ENCODE results near the gene LRRC75A.

The LRRC75A gene

DNA sequence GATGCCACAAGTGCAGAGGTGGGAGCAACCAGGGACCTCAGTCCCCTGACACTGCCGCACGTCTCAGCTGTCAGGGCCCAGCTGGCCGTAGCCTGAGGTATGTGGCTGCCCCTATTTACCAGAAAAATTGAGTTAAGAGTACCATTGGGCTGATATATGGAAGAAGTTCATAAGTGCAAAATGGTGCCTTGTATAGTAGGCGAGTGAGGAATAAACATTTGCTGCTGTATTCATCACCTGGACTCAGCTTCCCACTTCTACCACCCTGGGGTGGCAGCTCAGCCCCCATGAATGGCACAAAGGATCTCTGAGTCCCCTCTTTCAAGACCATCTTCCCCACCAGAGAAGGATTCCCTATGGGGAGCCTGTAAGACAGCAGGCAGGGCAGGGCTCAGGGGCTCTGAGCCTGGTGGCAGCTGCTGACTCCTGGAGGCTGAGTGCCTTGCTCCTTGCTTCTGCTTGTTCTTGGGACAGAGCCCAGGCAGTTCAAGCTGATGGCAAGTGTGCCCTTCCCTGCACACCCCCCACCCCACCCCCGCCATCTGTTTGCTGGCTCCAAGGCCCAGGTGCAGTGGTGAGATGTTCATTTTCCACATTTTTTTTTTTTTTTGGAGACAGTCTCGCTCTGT lies 47.6 kb downstream of the LRRC75A start:
- no peak overlapping the region for H3K4me2 ChIP-seq (ENCODE audit: low read length)

DNA sequence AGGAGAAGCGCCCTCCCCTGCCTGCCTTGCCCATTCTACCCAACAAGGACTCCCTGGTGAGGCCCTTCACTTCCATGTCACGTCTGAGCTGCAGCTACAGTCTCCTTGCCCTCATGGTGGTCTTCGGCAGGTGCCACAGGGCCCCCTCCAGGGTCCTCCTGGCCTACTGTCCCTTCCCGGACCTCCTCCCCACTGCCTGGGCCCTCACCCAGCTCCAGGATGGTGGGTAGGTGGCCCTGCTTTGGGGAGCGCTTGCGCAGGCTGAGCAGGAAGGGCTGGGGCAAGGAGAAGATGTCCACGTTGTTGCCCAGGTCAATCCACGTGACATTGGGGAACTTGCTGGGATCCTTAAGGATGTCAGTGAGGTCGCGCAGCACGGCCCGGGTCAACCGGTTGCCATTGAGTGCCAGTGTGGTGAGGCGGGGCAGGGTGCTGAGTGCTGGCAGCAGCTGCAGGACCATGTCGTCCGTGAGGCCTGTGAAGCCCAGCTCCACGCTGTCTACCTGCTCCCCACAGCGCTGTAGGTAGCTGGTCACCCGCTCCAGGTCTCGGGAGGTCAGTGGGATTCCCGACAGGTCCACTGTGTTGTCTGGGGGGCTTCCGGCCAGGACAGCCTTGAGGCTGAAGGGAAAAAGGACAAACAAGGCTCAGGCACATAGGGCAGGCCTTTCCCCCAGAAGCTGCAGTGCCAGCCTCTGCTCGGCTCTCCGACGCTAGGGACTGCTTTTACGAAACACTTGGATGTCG lies 48.3 kb downstream of the LRRC75A start:
- no peak overlapping the region; the same call in 1 of the 2 replicates for H3K4me2 ChIP-seq (ENCODE audit: low read length)

More for the DNA sequence above, 47.6 kb downstream of the LRRC75A start:
- TF ChIP-seq, protein P1, sequence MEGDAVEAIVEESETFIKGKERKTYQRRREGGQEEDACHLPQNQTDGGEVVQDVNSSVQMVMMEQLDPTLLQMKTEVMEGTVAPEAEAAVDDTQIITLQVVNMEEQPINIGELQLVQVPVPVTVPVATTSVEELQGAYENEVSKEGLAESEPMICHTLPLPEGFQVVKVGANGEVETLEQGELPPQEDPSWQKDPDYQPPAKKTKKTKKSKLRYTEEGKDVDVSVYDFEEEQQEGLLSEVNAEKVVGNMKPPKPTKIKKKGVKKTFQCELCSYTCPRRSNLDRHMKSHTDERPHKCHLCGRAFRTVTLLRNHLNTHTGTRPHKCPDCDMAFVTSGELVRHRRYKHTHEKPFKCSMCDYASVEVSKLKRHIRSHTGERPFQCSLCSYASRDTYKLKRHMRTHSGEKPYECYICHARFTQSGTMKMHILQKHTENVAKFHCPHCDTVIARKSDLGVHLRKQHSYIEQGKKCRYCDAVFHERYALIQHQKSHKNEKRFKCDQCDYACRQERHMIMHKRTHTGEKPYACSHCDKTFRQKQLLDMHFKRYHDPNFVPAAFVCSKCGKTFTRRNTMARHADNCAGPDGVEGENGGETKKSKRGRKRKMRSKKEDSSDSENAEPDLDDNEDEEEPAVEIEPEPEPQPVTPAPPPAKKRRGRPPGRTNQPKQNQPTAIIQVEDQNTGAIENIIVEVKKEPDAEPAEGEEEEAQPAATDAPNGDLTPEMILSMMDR (IDR thresholded peaks at IDR 0.05; ENCODE audit: low read depth, low read length) = no peak
- TF ChIP-seq EZH2phosphoT487 (IDR thresholded peaks at IDR 0.05; ENCODE audit: low read depth) = no peak
- peaks cover 40% of the 10 kb centered on the region for H3K79me2 ChIP-seq (ENCODE audit: low read length)
- H3K36me3 ChIP-seq (replicated peaks; ENCODE audit: low read depth, low read length) = peaks cover 46% of the 10 kb centered on the region
- peaks cover 22% of the 10 kb centered on the region for H3K4me1 ChIP-seq (ENCODE audit: low read length)
- no peaks in the 10 kb centered on the region for H3K27me3 ChIP-seq (ENCODE audit: low read depth, low read length)
- H3K4me3 ChIP-seq (ENCODE audit: low read length) = no peak overlapping the region
- H2AFZ ChIP-seq (ENCODE audit: low read depth, low read length) = no peak overlapping the region
- H4K20me1 ChIP-seq (ENCODE audit: insufficient read depth, low read length) = peaks cover 18% of the 10 kb centered on the region
- no peak overlapping the region for H3K27ac ChIP-seq (ENCODE audit: low read length)
- H3K9ac ChIP-seq (ENCODE audit: low read length) = no peak overlapping the region
- H3K9me3 ChIP-seq (ENCODE audit: insufficient read depth, low read length) = no peaks in the 10 kb centered on the region

DNA sequence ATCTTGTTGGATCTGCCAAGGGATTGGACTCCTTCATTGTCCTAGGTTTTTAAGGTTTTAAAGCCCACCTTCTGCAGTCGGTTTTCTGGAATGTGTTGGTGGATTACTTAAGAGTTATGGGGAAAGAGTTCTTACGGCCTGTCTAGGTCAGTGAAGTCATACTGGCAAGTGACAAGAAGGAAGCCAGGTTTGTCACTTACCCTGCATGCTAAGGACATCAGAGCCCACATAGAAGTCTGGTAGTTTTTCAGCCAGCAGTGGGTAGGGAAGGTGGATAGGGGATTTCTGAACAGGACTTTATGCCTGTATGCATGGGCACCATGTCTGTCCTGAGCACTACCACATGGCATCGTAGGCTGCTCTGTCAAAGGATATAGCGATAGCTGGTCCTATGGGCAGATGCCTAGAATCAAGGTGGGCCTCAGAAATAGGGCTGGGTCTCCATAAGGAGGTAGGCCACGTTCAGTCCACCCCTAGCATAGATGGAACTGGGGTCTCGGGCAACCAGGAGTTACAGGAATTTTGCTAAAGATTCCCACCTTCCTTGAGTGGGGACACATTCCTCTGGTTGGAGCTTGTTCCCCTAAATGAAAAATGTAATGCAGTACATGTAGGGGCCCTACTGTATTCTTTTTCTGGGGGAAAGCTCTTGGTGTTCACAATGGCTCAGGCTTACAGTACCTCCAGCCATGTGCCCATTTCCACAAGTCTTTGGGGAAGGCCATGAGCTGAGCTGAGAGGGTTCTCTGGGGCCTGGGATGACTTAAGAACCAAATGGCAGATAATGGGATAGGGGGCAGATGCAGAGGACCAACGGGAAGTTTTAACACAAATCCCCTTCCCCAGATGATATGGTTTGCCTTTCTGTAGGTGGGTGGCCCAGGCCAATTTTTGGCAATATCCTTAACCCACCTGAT lies 49.1 kb downstream of the LRRC75A start:
- Histone ChIP-seq H3K36me3 (replicated peaks; ENCODE audit: low read depth, low read length) (peaks cover 48% of the 10 kb centered on the region), H3K79me2 (ENCODE audit: low read length) (peaks cover 47% of the 10 kb centered on the region), H3K4me2 (ENCODE audit: low read length) (peak overlapping the region; percentile 14), H3K27ac (ENCODE audit: low read length) (no peak overlapping the region; the same call in 1 of the 2 replicates), H3K27me3 (ENCODE audit: low read depth, low read length) (no peaks in the 10 kb centered on the region), H3K9ac (ENCODE audit: low read length) (no peak overlapping the region), H3K9me3 (ENCODE audit: insufficient read depth, low read length) (no peaks in the 10 kb centered on the region), H3K4me1 (ENCODE audit: low read length) (peaks cover 22% of the 10 kb centered on the region), H4K20me1 (ENCODE audit: insufficient read depth, low read length) (peaks cover 18% of the 10 kb centered on the region), H3K4me3 (ENCODE audit: low read length) (no peak overlapping the region), H2AFZ (ENCODE audit: low read depth, low read length) (no peak overlapping the region)
- TF ChIP-seq, protein P1 (IDR thresholded peaks at IDR 0.05; ENCODE audit: low read depth, low read length) = no peak
- no peak for TF ChIP-seq EZH2phosphoT487 (IDR thresholded peaks at IDR 0.05; ENCODE audit: low read depth)

More for the DNA sequence above, 48.3 kb downstream of the LRRC75A start:
- peaks cover 18% of the 10 kb centered on the region for H4K20me1 ChIP-seq (ENCODE audit: insufficient read depth, low read length)
- no peak overlapping the region for H3K4me3 ChIP-seq (ENCODE audit: low read length)
- peaks cover 47% of the 10 kb centered on the region for H3K79me2 ChIP-seq (ENCODE audit: low read length)
- H3K36me3 ChIP-seq (replicated peaks; ENCODE audit: low read depth, low read length) = peaks cover 48% of the 10 kb centered on the region
- no peaks in the 10 kb centered on the region for H3K27me3 ChIP-seq (ENCODE audit: low read depth, low read length)
- TF ChIP-seq EZH2phosphoT487 (IDR thresholded peaks at IDR 0.05; ENCODE audit: low read depth) = no peak
- TF ChIP-seq, protein P1 (IDR thresholded peaks at IDR 0.05; ENCODE audit: low read depth, low read length) = no peak
- no peak overlapping the region for H2AFZ ChIP-seq (ENCODE audit: low read depth, low read length)
- H3K9me3 ChIP-seq (ENCODE audit: insufficient read depth, low read length) = no peaks in the 10 kb centered on the region
- H3K4me1 ChIP-seq (ENCODE audit: low read length) = peaks cover 22% of the 10 kb centered on the region
- no peak overlapping the region for H3K27ac ChIP-seq (ENCODE audit: low read length)
- H3K9ac ChIP-seq (ENCODE audit: low read length) = no peak overlapping the region

All from OCI-LY3 (cell line).